HepG2 (cell line): ENCODE data around the gene LTB4R2. TPM values are rescaled to one million over a fixed set of nuclear protein-coding genes. Genes with fewer than 3 reads are reported as not detected.

ENCODE experiments used
- CBX2 ChIP-seq, 2 experiments: fragments of 200-600 bp in 1 of 2; sonication (generic); formaldehyde crosslinking in 1 of 2; IDR thresholded peaks; 2 replicates each; pipeline versions ENCODE4 v1.7.0 to v1.8.1; 2018 to 2022; ENCODE audit warnings: low read depth in 2 of 2, low read length in 1 of 2, mild to moderate bottlenecking in 1 of 2, missing genetic modification reagents in 1 of 2
- HNF4G ChIP-seq, 2 experiments: sonication (generic) in 1 of 2; formaldehyde crosslinking in 1 of 2; IDR thresholded peaks; 2 replicates each; pipeline versions ENCODE4 v1.4.0 to v1.6.1; 2011 to 2020; ENCODE audit warnings: borderline replicate concordance in 2 of 2, low read depth in 2 of 2, mild to moderate bottlenecking in 2 of 2, low read length in 1 of 2, missing genetic modification reagents in 1 of 2, moderate library complexity in 1 of 2
- NCOR1 ChIP-seq: fragments of 200-600 bp; sonication (generic); IDR thresholded peaks from 2 replicates; pipeline ENCODE4 v1.7.0; 2017; ENCODE audit warnings: antibody characterized with exemption, low read length, borderline replicate concordance
- PAWR ChIP-seq: sonication (generic); formaldehyde crosslinking; IDR thresholded peaks from 2 replicates; pipeline ENCODE4 v1.4.0; 2020; ENCODE audit warnings: missing genetic modification reagents, mild to moderate bottlenecking, borderline replicate concordance
- POLR2A ChIP-seq, 2 experiments: IDR thresholded peaks; 2 replicates each; pipeline ENCODE4 v1.6.1; 2011; ENCODE audit warnings: low read depth in 2 of 2, low read length in 2 of 2, mild to moderate bottlenecking in 1 of 2, moderate library complexity in 1 of 2; ENCODE audit not compliant: insufficient read depth in 1 of 2
- RXRB ChIP-seq: IDR thresholded peaks from 2 replicates; pipeline ENCODE4 v1.6.1; 2016; ENCODE audit warnings: borderline replicate concordance, missing genetic modification reagents, missing compliant biosample characterization
- SMAD9 ChIP-seq: sonication (generic); formaldehyde crosslinking; IDR thresholded peaks from 2 replicates; pipeline ENCODE4 v1.5.1; 2020; ENCODE audit warnings: mild to moderate bottlenecking, missing genetic modification reagents
- ZNF281 ChIP-seq: sonication (generic); formaldehyde crosslinking; IDR thresholded peaks from 2 replicates; pipeline ENCODE4 v1.4.0; 2020; ENCODE audit warnings: missing genetic modification reagents, borderline replicate concordance
- ZNF484 ChIP-seq: sonication (generic); formaldehyde crosslinking; IDR thresholded peaks from 2 replicates; pipeline ENCODE4 v1.5.1; 2020; ENCODE audit warnings: mild to moderate bottlenecking, low read depth, missing genetic modification reagents, borderline replicate concordance
- ZNF577 ChIP-seq: sonication (generic); formaldehyde crosslinking; IDR thresholded peaks from 2 replicates; pipeline ENCODE4 v1.4.0; 2020; ENCODE audit warnings: mild to moderate bottlenecking, low read depth, missing genetic modification reagents, borderline replicate concordance
- ZNF776 ChIP-seq: sonication (generic); formaldehyde crosslinking; IDR thresholded peaks from 2 replicates; pipeline ENCODE4 v1.4.0; 2020; ENCODE audit warnings: mild to moderate bottlenecking, missing genetic modification reagents
- ZSCAN25 ChIP-seq: sonication (generic); formaldehyde crosslinking; IDR thresholded peaks from 2 replicates; pipeline ENCODE4 v1.8.0; 2022; ENCODE audit warnings: mild to moderate bottlenecking, missing genetic modification reagents
- polyA plus RNA-seq, 8 experiments: library from polyadenylated mRNA; depleted of rRNA in 3 of 8; stranded (reverse) in 7 of 8; unstranded in 1 of 8; fragments of >200 nt; fragmentation: Illumina TruSeq in 4 of 8; extraction: Trizol in 4 of 8; gene quantifications; 2 replicates each; pipeline versions ENCODE4 v1.2.1 to v1.2.3, GENCODE V29; 2011 to 2016; ENCODE audit warnings: low read depth in 4 of 8, missing spikeins in 1 of 8, mixed read lengths in 1 of 8; ENCODE audit not compliant: insufficient read depth in 1 of 8
- total RNA-seq, 5 experiments: library from RNA; depleted of rRNA; stranded (reverse); fragments of >200 nt; fragmentation: Illumina TruSeq; extraction: Trizol; gene quantifications; 2 replicates each; pipeline ENCODE4 v1.2.3, GENCODE V29; 2016; ENCODE audit warnings: low read depth in 1 of 5
- TF ChIP-seq, protein P1 (sequence below): sonication (generic); formaldehyde crosslinking; IDR thresholded peaks from 2 replicates; pipeline ENCODE4 v1.4.0; 2020; ENCODE audit warnings: missing genetic modification reagents
- TF ChIP-seq, protein P2 (sequence below): sonication (generic); formaldehyde crosslinking; IDR thresholded peaks from 2 replicates; pipeline ENCODE4 v1.8.0; 2022; ENCODE audit warnings: missing genetic modification reagents, mild to moderate bottlenecking, borderline replicate concordance

Gene LTB4R2
- total and polyA plus RNA-seq, 2 of the 13 experiments (the other 11 are each of a cell fraction or from before 2014, with no cell fraction given): 3.9 to 6.9 TPM

GRCh38 chr14:24315243-24315806 is 5.4 kb downstream of the LTB4R2 start (continued):
- TF ChIP-seq ZNF577 (no peak), HNF4G (IDR thresholded peaks at IDR 0.05; ENCODE audit: borderline replicate concordance, low read depth, low read length) (no peak), HNF4G (CRISPR knock-in tag; IDR thresholded peaks at IDR 0.05; ENCODE audit: borderline replicate concordance, low read depth) (0 out of 2 replicates have a peak, but pooled peaks have one; percentile 10), SMAD9 (CRISPR knock-in tag) (peak; percentile 73; the same call in 1 of the 2 replicates), ZNF776 (CRISPR knock-in tag) (no peak), ZNF484 (no peak), NCOR1 (0 out of 2 replicates have a peak, but pooled peaks have one; percentile 28), POLR2A (IDR thresholded peaks at IDR 0.05; ENCODE audit: insufficient read depth in 1 of 2, low read depth in 2 of 2, low read length in 2 of 2) (peak in 1 of 2 experiments; percentile 10; a peak in 1 of 4 replicates), PAWR (CRISPR knock-in tag) (0 out of 2 replicates have a peak, but pooled peaks have one; percentile 3), CBX2 (IDR thresholded peaks at IDR 0.05; ENCODE audit: low read depth, low read length) (no peak), CBX2 (CRISPR knock-in tag; IDR thresholded peaks at IDR 0.05; ENCODE audit: low read depth) (0 out of 2 replicates have a peak, but pooled peaks have one; percentile 56), ZNF281 (CRISPR knock-in tag) (peak; percentile 34), ZSCAN25 (peak; percentile 84), RXRB (CRISPR knock-in tag) (peak; percentile 39; the same call in 1 of the 2 replicates)
- TF ChIP-seq, protein P1, sequence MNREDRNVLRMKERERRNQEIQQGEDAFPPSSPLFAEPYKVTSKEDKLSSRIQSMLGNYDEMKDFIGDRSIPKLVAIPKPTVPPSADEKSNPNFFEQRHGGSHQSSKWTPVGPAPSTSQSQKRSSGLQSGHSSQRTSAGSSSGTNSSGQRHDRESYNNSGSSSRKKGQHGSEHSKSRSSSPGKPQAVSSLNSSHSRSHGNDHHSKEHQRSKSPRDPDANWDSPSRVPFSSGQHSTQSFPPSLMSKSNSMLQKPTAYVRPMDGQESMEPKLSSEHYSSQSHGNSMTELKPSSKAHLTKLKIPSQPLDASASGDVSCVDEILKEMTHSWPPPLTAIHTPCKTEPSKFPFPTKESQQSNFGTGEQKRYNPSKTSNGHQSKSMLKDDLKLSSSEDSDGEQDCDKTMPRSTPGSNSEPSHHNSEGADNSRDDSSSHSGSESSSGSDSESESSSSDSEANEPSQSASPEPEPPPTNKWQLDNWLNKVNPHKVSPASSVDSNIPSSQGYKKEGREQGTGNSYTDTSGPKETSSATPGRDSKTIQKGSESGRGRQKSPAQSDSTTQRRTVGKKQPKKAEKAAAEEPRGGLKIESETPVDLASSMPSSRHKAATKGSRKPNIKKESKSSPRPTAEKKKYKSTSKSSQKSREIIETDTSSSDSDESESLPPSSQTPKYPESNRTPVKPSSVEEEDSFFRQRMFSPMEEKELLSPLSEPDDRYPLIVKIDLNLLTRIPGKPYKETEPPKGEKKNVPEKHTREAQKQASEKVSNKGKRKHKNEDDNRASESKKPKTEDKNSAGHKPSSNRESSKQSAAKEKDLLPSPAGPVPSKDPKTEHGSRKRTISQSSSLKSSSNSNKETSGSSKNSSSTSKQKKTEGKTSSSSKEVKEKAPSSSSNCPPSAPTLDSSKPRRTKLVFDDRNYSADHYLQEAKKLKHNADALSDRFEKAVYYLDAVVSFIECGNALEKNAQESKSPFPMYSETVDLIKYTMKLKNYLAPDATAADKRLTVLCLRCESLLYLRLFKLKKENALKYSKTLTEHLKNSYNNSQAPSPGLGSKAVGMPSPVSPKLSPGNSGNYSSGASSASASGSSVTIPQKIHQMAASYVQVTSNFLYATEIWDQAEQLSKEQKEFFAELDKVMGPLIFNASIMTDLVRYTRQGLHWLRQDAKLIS: 0 out of 2 replicates have a peak, but pooled peaks have one; percentile 10
- TF ChIP-seq, protein P2, sequence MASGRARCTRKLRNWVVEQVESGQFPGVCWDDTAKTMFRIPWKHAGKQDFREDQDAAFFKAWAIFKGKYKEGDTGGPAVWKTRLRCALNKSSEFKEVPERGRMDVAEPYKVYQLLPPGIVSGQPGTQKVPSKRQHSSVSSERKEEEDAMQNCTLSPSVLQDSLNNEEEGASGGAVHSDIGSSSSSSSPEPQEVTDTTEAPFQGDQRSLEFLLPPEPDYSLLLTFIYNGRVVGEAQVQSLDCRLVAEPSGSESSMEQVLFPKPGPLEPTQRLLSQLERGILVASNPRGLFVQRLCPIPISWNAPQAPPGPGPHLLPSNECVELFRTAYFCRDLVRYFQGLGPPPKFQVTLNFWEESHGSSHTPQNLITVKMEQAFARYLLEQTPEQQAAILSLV (CRISPR knock-in tag): peak; percentile 40; the same call in 1 of the 2 replicates
